Esophagus muscularis mucosa (tissue), 4 donors: ENCODE measurements around the gene PIGM. TPM values are rescaled to one million over a fixed set of nuclear protein-coding genes. Genes with fewer than 3 reads are reported as not detected.

Source experiments
- DNase-seq: peaks from one replicate; pipeline ENCODE4 v3.0.0-alpha.2; 2017; ENCODE audit errors: extremely low spot score
- H3K27ac ChIP-seq, 4 donors: fragments of 200-600 bp; sonication (generic); replicated peaks in 1 of 4; 1 replicate in 3 of 4; 2 replicates in 1 of 4; pipeline ENCODE4 v1.5.1; 2016 to 2019; ENCODE audit warnings: mild to moderate bottlenecking in 1 of 4
- H3K27me3 ChIP-seq, 4 donors: fragments of 200-600 bp; sonication (generic); one replicate each; pipeline versions ENCODE4 v1.5.1 to v1.6.0; 2016 to 2019
- H3K36me3 ChIP-seq, 4 donors: fragments of 200-600 bp; sonication (generic); one replicate each; pipeline ENCODE4 v1.5.1; 2016 to 2019
- H3K4me1 ChIP-seq, 4 donors: fragments of 200-600 bp; sonication (generic); one replicate each; pipeline ENCODE4 v1.5.1; 2016 to 2019
- H3K4me3 ChIP-seq, 4 donors: fragments of 200-600 bp; sonication (generic); 1 replicate in 2 of 4; 2 replicates in 2 of 4; pipeline ENCODE4 v1.5.1; 2016 to 2019; ENCODE audit warnings: mild to moderate bottlenecking in 4 of 4, moderate library complexity in 1 of 4
- H3K9me3 ChIP-seq, 4 donors: fragments of 200-600 bp; sonication (generic); 1 replicate in 3 of 4; 2 replicates in 1 of 4; pipeline ENCODE4 v1.5.1; 2016 to 2019
- CTCF ChIP-seq, 3 experiments: fragments of 200-600 bp in 2 of 3; fragments of 450-650 bp in 1 of 3; sonication (generic) in 2 of 3; IDR thresholded peaks; one replicate each; pipeline ENCODE4 v1.5.1; 2017 to 2019; ENCODE audit warnings: antibody characterized with exemption in 3 of 3, mild to moderate bottlenecking in 2 of 3, moderate library complexity in 1 of 3
- EP300 ChIP-seq: sonication (generic); formaldehyde crosslinking; IDR thresholded peaks from one replicate; pipeline ENCODE4 v1.6.1; 2017; ENCODE audit warnings: antibody characterized with exemption
- POLR2A ChIP-seq: fragments of 450-650 bp; IDR thresholded peaks from one replicate; pipeline ENCODE4 v1.6.1; 2017; ENCODE audit warnings: antibody characterized with exemption, moderate library complexity, mild to moderate bottlenecking, low read depth
- POLR2AphosphoS5 ChIP-seq, 2 donors: sonication (generic); formaldehyde crosslinking; IDR thresholded peaks; one replicate each; pipeline ENCODE4 v1.6.1; 2017; ENCODE audit warnings: antibody characterized with exemption in 2 of 2
- WGBS: methylation state at CpG from one replicate; pipeline ENCODE4 v1.1.5; 2018; 5-methylcytosine and 5-hydroxymethylcytosine counted together
- intact Hi-C: fragments of 100-400 bp; cut with DNase I; formaldehyde crosslinking; loops from one replicate; pipeline ENCODE4 v1.15.1; 2023
- total RNA-seq, 4 donors: library from RNA; depleted of rRNA; stranded (reverse); fragments of >200 nt; gene quantifications; one replicate each; pipeline versions ENCODE4 v1.1.0 to v1.2.1, GENCODE V29; 2016

Gene PIGM
- total RNA-seq, 4 donors from 2014 or later, result 2.8 to 4.9 (median 4.6) TPM

- Histone ChIP-seq H3K4me1 (no peaks in the 10 kb centered on the region), H3K4me3 (no peak overlapping the region), H3K36me3 (no peaks in the 10 kb centered on the region), H3K27ac (no peak overlapping the region), H3K27me3 (peaks cover 0 to 4% (median 0%) of the 10 kb centered on the region in 4 donors), H3K9me3 (no peaks in the 10 kb centered on the region)
- TF ChIP-seq EP300 (no peak), CTCF (IDR thresholded peaks at IDR 0.05) (no peak), POLR2AphosphoS5 (IDR thresholded peaks at IDR 0.05) (no peak), POLR2A (no peak)
- intact Hi-C loops, result no loop called here
- DNase-seq, result peak; percentile 53
- WGBS, result 68% methylated on average over 4 of the region's 4 CpGs
Measured at GRCh38 chr1:159999204-159999603, 32.6 kb downstream of the PIGM start.

GRCh38 chr1:159996653-159997052 is 35.1 kb downstream of the PIGM start:
- Histone ChIP-seq H3K4me1 (no peaks in the 10 kb centered on the region), H3K9me3 (no peaks in the 10 kb centered on the region), H3K36me3 (no peaks in the 10 kb centered on the region), H3K27me3 (no peaks in the 10 kb centered on the region), H3K27ac (no peak overlapping the region), H3K4me3 (no peak overlapping the region)
- intact Hi-C loops, result no loop called here
- DNase-seq, result peak; percentile 26
- no peak for TF ChIP-seq CTCF (IDR thresholded peaks at IDR 0.05)
- TF ChIP-seq POLR2A, result no peak
- no peak for TF ChIP-seq POLR2AphosphoS5 (IDR thresholded peaks at IDR 0.05)

- peak; percentile 62 for DNase-seq
- H3K27ac ChIP-seq, result no peak overlapping the region
- H3K9me3 ChIP-seq, result no peaks in the 10 kb centered on the region
- peaks cover 0 to 4% (median 2%) of the 10 kb centered on the region in 4 donors for H3K27me3 ChIP-seq
- intact Hi-C loops, result no loop called here
- no peak for TF ChIP-seq POLR2A
- no peak for TF ChIP-seq EP300
- TF ChIP-seq POLR2AphosphoS5 (IDR thresholded peaks at IDR 0.05), result no peak
- TF ChIP-seq CTCF (IDR thresholded peaks at IDR 0.05), result no peak
- 87% methylated on average over 2 of the region's 2 CpGs for WGBS
- H3K4me1 ChIP-seq, result no peaks in the 10 kb centered on the region
- no peaks in the 10 kb centered on the region for H3K36me3 ChIP-seq
- no peak overlapping the region for H3K4me3 ChIP-seq
Measured at GRCh38 chr1:159994896-159995295, 36.9 kb downstream of the PIGM start.

GRCh38 chr1:159993911-159994310 is 37.9 kb downstream of the PIGM start:
- Histone ChIP-seq H3K9me3 (no peaks in the 10 kb centered on the region), H3K27me3 (peaks cover 0 to 4% (median 2%) of the 10 kb centered on the region in 4 donors), H3K4me1 (no peaks in the 10 kb centered on the region), H3K27ac (no peak overlapping the region), H3K4me3 (no peak overlapping the region), H3K36me3 (no peaks in the 10 kb centered on the region)
- TF ChIP-seq CTCF (IDR thresholded peaks at IDR 0.05), result no peak
- TF ChIP-seq POLR2A, result no peak
- TF ChIP-seq POLR2AphosphoS5 (IDR thresholded peaks at IDR 0.05), result no peak
- TF ChIP-seq EP300, result no peak
- intact Hi-C loops, result no loop called here
- no peak for DNase-seq
- WGBS, result 85% methylated on average over 2 of the region's 2 CpGs

- TF ChIP-seq CTCF (IDR thresholded peaks at IDR 0.05), result no peak
- no peak for TF ChIP-seq EP300
- no peak for TF ChIP-seq POLR2AphosphoS5 (IDR thresholded peaks at IDR 0.05)
- no peak for TF ChIP-seq POLR2A
- Histone ChIP-seq H3K27ac (no peak overlapping the region), H3K4me3 (no peak overlapping the region), H3K4me1 (no peaks in the 10 kb centered on the region), H3K9me3 (no peaks in the 10 kb centered on the region), H3K36me3 (no peaks in the 10 kb centered on the region), H3K27me3 (peaks cover 0 to 10% (median 2%) of the 10 kb centered on the region in 4 donors)
- 54% methylated on average over 1 of the region's 1 CpG for WGBS
- intact Hi-C loops, result no loop called here
- peak; percentile 45 for DNase-seq
Measured at GRCh38 chr1:159992161-159992560, 39.6 kb downstream of the PIGM start.
